Femur (tissue), 1 donor: ENCODE measurements around the gene SNX9.

ENCODE experiments used
- DNase-seq: peaks from one replicate; pipeline ENCODE4 v3.0.0-alpha.2; 2017

Gene SNX9

DNA sequence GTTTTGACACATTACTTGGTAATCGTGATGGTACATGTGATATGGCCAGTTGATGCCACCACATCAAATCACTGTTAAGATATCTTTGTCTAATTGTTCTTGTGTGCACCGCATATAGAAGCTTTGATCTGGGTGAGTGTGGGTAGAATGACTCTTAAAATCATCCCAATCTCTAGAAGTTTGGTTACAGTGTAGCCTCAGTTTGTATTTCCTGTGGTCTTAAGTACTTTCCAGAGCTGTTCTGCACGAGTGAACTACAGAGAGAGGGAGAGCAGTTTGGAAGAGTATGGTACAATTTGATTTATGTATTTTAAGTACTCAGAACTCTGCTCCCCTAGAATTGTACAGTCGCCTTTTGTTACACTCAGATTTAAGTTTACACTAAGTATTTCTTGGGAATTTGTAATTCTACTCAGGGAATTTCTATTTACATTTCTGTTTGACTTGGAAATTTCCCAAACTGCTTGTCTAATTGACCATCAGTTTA is 37.5 kb downstream of the SNX9 start:
- DNase-seq, result no peak

DNA sequence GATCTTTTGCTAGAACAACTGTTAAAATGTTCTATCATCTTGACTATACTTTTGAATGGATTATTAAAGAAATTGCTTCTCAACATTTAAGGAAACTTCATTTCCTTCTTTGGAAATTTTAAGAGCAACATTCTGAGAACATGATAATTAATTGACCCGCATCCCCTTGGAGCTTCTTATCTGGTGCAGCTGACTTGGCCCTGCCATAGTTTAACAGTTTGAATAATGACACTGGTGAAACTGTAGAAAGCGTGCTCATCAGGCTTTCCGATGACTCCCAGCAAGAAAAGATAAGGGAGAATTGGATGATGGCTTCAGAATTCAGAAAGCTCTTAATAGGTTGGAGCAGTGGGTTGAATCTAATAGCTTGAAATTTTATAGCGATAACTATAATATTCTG is 38.1 kb downstream of the SNX9 start:
- no peak for DNase-seq

DNA sequence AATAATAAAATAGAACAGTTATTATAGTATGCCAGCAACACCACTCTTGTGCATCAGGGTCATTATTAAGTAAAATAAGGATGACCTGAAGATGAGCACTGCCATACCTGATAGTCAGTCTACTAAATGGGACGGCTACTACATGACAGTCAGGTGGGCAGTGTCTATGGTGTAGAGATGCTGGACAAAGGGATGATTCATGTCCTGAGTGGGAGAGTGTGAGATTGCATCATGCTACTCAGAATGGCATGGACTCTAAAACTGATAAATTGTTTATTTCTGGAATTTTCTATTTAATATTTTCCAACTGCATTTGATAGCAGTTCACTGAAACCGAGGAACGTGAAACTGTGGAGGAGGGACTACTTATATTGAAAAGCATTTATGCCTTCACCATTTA is 38.8 kb downstream of the SNX9 start:
- DNase-seq, result no peak

DNA sequence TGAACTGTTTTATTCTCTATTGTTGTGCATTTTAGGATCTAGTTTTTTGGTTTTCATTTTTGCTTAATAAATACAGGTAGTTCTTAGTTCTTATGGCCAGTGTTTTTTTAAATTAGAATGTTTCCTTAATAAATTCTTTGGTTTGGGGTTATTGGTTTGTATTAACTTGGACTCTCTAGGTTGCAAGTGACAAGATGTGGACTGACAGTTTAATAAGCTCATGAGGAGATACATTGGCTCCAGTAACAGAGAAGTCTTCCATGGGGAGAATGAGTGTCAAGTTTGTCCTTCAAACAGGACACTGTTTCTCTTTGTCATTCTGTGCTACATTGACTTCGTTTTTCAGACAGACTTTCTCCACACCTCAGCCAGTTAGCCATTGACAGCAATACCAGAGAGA is 39.7 kb downstream of the SNX9 start:
- DNase-seq, result no peak

DNA sequence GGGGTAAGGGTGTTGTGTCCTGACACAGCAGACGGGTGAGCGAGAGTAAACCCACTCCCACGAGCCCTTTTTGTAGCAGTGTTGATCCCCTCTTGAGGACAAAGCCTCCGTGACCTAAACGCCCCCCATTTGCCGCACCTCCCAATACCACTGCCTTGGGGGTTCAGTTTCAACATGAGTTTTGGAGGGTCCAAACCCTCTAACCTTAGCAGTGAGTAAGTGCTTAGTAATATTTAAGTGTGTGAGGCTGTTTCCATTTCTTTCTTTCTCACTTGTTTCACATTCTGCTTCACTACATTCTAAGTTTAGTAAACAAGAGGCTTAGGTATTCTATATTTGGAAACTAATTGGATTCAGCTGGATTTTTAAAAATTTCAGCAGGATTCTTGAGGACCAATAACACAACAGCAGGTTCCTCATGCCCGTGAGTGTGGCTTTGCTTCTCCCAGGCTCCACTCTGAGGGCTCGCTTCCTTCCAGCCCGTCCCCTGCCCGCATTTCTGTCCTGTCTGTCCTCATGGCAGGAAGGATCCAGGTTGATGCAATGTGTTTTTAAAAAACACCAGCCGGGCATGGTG is 41.2 kb downstream of the SNX9 start:
- DNase-seq, result no peak

DNA sequence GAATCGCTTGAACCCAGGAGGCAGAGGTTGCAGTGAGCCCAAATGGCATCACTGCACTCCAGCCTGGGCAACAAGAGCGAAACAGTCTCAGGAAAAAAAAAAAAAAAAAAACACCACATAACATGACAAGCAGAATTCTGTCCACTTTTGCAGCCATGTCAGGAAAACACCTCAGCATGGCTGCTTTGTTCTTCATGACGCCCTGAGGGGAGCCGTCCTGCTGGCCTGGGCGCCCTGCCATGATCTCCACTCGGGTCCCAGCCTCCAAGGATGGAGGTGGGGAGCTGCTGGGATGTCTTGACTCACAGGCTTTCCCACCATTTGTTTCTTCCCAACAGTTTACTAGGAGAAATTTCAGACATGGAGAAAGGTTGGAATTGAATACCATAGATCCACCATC is 42.2 kb downstream of the SNX9 start:
- no peak for DNase-seq

DNA sequence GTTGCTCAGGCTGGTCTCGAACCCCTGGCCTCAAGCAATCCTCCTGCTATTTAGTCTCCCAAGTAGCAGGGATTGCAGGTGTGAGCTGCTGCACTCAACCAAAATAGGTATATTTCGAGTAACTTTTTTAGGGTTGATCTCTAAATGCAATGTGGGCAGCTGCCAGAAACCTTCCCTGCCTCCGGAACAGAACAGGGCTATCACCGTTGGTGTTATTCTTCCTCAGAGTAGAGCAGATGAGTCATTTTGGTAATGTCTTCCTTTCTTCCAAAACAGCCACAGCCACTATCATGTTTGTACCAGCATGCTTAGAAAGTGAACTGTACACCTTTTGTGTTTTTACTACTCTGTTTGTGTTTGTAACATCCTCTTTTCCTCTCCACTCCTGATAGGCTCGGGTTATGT is 44.1 kb downstream of the SNX9 start:
- no peak for DNase-seq

DNA sequence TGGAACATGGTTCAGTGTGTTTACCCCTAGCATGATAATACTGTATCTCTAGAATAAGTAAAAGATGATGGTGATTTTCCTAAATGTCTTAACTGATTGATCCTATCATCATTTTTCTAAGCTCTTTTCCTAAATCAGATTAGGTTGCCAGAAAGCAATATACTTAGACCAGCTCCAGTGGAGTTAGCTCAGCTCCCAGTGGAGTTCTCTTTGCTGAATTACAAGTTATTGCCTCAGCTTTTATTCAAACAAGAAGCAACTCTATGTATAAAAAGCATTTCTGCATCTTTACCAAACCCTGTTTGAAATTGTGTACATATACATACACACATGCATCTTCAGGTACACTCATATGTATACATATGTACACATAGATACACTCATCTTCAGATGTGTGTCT is 44.9 kb downstream of the SNX9 start:
- DNase-seq, result no peak

DNA sequence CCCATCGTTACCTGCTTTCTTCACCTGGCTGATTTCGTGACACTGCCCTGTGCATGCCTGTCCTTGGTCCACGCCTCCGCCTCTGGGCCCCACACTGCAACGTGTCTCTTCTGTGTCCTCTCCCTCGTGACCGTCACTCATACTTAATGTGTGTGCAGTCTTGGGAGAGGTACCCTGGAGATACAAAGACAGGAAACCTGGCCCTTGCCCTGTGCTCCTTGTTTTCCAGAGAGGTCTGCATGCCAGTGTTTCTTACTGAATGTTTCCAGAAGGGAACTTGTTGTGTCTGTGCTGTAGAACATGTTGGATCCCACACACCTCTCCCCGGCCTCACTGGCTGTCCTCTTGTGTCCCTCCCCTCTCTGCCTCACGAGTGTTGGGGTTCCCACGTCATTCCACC is 45.8 kb downstream of the SNX9 start:
- peak; percentile 24 for DNase-seq

DNA sequence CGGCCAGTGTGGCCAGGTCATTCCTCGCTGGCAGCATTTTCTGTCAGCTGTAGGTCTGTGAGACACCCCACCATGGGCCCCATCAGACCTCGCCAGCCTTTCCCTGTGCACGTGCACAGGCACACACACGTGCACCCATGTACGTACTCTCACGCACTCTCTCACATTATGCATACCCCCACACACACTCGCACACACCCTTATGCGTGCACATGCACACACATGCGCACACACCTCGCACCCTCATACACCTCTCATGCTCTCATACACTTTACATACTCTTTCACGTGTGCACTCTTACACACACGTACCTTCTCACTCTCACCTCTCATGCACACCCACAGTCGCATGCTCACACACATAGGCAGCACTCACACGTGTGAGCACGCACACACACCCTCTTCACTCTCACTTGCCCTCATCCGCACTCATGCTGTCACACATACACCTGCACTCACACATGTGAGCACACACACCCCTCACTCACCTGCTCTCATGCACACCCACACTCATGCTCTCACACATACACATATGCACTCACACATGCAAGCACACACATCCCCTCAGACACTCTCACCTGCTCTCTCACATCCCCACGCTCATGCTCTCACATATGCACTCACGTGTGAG is 46.7 kb downstream of the SNX9 start:
- DNase-seq, result no peak

DNA sequence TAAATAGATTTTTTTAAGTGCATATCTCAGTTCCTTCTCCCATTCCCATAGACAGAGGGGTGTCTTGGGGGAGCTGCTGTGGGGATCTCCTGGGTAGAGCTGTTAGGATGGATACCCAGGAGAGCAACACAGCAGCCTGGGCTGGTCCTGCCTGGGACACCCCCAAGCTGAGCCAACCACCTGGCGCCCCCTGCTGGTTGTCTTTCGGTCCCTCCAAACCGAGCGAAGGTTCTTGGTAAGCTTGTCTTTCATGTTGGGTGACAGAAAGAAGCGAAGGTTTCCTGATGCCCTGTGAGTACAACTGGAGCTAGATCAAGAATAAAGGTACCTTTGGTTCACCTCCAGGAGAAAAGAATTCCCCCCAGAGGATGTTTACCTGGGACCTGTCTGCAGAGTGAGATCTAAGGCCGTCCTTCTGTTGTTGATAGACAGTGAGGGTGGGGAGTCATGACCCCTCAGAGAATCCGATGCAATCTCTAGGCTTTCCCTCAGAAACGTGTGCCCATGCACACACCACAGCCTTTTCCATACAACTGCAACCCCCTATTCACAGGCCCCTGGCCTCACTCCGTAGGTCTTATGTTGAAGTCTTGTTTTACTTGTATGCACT is 50.8 kb downstream of the SNX9 start:
- DNase-seq, result peak; percentile 75

DNA sequence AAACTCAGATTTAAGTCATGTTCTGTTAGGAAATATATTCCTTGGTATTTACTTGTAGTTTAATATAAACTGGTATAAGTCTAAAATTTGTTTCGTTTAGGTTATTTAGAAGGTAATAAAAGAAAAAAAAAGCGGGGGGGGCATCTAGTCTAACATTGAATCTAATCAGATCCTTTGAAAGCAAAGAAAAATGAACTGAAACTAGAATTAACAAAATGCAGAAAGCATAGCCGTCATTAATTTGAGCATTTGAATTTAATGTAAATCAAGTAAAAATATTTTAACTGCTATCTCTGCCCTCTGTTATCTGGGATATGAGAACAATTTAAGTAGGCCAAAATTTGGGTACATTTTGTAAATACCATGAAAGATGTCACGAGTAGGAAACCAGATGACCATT is 54.1 kb downstream of the SNX9 start:
- DNase-seq, result no peak

DNA sequence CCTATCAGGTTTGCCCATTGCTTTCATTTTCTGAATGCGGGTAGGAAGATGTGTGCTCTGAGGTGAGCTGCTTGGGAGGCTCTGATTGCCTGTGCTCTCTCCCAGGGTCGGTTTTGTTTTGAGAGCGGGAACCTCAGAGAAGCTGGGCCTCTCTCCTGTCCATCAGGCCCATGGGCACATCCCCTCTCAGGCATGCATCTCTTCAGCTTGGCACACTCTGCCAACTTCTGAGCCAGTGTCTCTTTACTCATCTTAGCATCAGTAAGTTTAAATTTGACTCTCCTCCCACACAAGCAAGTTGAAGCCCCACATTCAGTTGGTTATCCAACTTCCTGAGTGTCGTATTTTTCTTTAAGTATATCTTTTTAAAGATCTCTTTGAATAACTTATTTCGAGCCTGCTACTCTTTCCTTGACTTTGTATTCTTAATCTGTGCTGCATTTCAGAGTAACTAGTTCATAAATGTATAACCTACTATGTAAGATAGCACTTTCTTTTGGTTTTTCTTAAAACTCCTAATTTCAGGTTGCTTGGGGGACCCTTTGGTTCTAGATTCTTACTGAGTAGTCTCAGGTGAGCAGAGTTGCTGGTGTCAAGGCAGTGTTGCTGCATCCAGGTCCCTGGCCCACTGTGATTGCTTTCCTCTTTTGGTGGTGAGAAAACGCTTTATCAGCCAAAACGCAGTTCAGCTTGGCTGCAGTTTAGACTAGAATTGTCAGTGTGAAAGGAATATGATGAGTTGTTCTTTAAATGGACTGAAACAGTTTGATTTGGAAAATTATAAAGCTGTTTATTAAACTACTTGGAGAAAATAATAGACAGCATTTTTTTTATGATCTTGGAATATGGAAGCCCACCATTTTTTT is 54.8 kb downstream of the SNX9 start:
- DNase-seq, result no peak

DNA sequence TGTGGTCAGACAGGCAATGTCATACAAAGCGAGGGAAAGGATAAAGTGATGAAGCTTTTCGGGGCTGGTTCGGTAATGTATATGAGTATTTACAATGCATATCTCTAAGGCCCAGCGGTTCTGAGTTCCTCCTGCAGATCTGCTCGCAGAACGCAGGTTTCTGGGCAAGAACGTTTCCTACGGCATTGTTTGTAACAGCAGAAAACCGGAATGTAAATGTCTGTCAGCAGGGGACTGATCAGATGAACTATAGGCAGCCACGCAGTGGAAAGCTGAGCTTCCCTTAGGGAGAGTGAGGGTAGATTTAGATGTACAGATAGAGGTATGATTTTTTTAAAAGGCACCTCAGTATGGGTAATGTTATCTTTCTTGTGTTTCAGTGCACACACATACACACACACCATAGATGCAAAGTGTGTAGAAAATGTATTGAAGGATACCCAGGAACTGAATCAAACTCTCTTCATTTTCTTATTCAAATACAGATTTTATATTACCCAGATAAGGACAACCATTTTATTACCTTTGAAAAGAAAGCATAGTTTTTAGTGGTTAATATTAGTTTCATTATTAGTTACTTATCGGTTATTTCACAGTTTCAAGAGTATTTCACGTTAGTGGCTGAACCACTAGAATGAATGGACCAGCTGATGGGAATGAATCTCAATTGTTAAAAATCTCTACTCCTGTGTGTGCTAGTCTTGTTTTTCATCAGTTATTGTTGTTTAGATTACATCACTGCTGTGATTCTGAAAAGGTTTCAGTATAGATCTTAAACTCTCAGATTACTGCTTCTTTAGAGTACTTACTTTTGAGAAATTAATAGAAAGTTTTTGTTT is 56.2 kb downstream of the SNX9 start:
- no peak for DNase-seq

DNA sequence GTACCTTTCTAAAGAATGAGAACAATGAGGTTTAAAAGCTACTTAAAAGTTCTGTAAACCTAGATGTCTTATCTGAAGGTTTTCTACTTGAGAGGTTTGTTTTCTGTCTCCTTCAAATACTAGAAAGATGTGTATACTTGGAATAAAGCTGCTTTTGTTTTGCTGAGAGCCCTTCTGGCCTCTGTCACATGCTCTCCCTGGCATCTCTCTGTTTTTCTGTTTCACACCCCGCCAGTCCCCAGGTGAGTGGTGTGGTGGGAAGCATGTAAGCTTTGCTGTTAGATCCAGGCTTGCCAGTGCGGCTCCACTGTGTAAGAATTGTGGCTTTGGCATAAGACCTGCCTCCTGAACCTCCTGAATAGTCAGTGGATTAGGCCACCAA is 56.8 kb downstream of the SNX9 start:
- DNase-seq, result no peak

DNA sequence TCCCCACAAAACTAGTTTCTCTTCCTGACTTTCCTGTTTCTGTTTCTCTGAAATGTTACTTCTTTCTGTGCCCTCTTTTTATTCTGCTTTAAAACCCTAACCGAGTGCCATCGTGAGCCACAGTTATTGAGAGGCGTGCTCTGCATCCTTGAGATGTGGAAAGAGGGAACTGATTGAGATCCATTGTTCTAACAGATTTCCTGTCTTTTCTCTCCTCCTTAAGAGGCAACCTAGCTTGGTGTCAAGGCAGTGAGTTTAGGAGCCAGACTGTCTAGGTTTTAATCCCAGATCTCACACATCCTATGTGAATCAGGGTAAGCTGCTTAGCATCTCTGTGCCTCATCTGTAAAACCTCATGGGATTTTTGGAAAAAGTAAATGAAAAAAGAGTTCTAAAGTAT is 57.5 kb downstream of the SNX9 start:
- DNase-seq, result no peak

DNA sequence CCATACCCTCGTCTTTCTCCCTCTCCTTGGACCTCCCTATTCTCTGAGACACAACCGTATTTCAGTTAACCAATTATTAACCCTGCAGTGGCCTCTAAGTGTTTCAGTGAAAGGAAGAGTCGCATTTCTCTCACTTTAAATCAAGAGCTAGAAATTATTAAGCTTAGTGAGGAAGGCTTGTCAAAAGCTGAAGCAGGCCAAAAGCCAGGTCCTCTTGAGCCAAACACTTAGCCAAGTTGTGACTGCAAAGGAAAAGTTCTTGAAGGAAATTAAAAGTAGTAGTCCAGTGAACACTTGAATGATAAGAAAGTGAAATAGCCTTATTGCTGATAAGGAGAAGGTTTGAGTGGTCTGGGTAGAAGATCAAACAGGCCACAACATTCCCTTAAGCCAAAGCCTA is 58.3 kb downstream of the SNX9 start:
- no peak for DNase-seq

DNA sequence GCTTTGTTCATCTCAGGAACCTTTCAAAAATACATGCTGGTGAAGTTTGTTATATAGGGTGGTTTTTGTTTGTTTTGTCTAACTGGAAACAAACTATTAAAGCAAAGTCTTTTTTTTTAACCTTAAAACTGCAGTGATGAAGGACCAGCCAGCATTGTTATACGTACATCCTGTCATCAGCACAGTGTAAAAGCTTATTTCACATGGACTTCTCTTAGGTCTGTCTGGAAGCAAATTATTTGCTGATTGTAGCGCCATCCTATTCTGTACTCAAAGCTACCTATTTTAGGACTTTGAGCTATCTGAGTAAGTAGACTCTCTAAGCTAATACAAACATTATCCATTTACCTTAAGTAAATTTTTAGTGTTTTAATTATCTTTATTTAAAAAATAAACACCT is 61.7 kb downstream of the SNX9 start:
- no peak for DNase-seq

DNA sequence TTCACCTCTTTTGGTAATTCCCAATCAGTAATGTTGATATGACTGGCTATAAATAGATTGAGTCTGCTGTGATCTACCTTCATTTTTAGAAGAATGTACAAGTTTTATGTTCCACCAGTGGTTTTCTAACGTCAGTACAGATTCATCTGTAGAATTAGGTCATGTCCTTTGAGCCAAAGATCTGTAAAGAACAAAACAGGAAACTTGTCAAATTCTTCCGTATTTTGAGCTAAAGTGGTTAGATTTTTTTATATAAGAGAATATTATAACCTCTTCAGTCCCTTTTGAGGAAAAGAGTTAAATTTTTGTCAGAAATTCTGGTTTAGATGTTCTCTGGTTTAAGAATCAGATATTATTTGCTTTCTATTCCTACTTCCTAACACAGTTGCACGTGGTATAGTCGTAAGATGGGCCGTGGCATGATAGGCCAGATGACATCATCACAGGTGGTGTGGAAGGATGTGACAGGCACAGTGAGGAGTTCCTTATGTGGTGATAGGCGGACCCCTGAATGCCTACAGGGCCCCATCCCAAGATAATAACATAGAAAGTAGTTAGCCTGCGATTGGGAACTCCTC is 62.3 kb downstream of the SNX9 start:
- no peak for DNase-seq

DNA sequence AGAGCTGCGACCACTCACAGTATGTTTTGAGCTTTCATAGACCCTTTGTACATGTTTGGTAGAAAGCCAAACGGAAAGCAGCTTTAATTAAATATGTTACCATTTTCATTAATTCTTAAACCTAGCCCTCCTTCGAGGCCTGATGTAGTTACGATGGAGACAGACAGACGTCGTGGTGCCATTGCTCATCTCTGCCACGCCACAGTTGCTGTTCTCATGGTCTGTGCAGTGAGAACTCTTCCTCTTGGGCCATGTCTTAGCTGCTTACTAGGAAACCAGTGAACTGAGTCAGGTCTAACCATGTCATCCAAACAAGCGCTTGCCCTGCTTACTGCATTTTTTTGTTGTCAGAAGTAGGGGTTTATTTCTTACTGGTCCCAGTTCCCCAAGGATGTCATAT is 62.8 kb downstream of the SNX9 start:
- DNase-seq, result no peak

DNA sequence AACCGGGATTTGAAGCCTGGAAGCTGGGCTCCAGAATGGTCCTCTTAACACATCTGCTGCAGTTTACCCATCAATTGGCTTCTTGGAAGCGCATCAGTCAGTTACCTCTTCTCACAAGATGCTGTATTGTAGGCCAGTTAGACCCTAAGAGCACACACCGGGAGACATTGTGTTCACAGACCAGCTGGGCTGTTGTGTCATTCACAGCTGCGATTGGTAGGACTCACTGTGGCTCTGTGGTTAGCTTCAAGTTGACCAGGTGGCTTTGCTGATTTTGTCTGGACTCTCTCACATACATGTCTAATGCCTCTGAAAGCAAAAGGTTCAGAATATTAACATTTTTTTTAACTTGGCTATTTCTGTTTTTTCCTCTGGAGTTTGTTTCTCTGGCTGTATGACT is 64.8 kb downstream of the SNX9 start:
- no peak for DNase-seq

DNA sequence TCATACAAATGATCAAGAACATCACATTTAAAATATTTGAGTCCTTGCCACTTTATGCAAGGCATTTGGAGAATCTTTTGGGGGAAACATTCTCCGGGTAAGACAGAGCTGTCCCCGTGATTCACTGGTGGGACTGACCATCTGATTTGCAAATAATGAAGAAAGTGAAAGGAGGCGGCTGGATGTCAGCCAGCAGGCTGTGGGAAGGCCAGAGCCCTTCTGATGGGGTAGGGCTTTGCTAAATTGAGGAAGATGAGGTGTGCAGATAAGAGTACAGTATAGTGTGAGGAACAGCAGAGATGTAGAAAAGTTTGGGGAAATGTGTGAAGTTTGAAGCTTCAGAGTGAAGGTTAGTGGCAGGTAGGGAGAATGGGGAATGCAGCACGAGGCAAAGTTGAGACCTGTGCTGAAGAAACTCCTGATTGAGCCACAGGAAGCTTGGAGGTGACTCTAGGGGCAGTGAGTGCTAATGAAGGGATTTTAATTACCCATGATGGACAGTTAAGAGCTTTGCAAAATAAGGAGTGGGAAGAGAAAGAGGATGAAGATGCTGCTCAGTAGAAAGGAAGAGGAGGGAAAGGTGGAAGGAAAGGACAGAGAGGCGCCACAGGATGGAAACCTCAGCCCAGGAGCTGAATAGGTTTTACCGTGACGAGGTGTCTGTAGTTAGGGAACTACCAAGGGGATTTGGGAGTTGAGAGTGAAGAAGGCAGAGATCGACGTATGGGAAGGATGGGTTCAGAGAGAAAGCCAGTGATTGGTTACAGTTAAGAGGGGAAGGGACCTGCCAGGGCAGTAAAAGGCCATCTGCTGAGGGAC is 68.7 kb downstream of the SNX9 start:
- DNase-seq, result no peak
